IMR-90 (cell line): ENCODE measurements around the gene ERG. TPM values are rescaled to one million over a fixed set of nuclear protein-coding genes. Genes with fewer than 3 reads are reported as not detected.

ENCODE experiments used
- ATAC-seq: fragments of 200-7000 bp; cut with Tn5 transposase; 2 replicates; pipeline ENCODE4 v1.9.1; 2020; ENCODE audit warnings: low read depth, mild to moderate bottlenecking, moderate library complexity
- BruUV-seq: library from RNA; stranded (reverse); fragments of 400-500 nt; replicated peaks from 2 replicates; lab custom pipeline; 2021; lab: Mats Ljungman, UMichigan
- CTCF ChIA-PET: fragments of 300-600 bp; formaldehyde crosslinking; extraction: SDS; loops from one replicate; lab custom pipeline; 2021; ENCODE audit warnings: antibody characterized with exemption; lab: Yijun Ruan, JAX
- POLR2A ChIA-PET: fragments of 300-600 bp; sonication (Branson Sonifier 250); formaldehyde crosslinking; loops from one replicate; lab custom pipeline; 2022; ENCODE audit warnings: antibody characterized with exemption; ENCODE audit not compliant: unreplicated experiment; lab: Charles Lee
- DNase-seq: peaks from one replicate; pipeline ENCODE4 v3.0.0; 2013
- H2AFZ ChIP-seq: replicated peaks from 2 replicates; pipeline ENCODE3; 2013; ENCODE audit warnings: low read length, mild to moderate bottlenecking; ENCODE audit not compliant: poor library complexity
- H2AK5ac ChIP-seq: 2 replicates; pipeline ENCODE4 v1.6.1; 2013; ENCODE audit warnings: low read depth, low read length, inconsistent platforms
- H2AK9ac ChIP-seq: replicated peaks from 2 replicates; pipeline ENCODE3; 2013; ENCODE audit warnings: mild to moderate bottlenecking, low read depth, low read length, moderate library complexity; ENCODE audit not compliant: poor library complexity
- H2BK120ac ChIP-seq: 2 replicates; pipeline ENCODE4 v1.6.1; 2013; ENCODE audit warnings: low read depth, low read length, inconsistent platforms
- H2BK15ac ChIP-seq: 3 replicates; pipeline ENCODE4 v1.6.1; 2013; ENCODE audit warnings: low read depth, low read length, inconsistent platforms
- H2BK20ac ChIP-seq: 2 replicates; pipeline ENCODE4 v1.6.1; 2013; ENCODE audit warnings: low read depth, mild to moderate bottlenecking, inconsistent platforms, low read length, moderate library complexity
- H2BK5ac ChIP-seq: 2 replicates; pipeline ENCODE4 v1.6.1; 2013; ENCODE audit warnings: mild to moderate bottlenecking, low read depth, low read length, inconsistent platforms; ENCODE audit not compliant: poor library complexity, severe bottlenecking
- H3K14ac ChIP-seq: replicated peaks from 2 replicates; pipeline ENCODE4 v1.6.1; 2013; ENCODE audit warnings: low read depth, low read length, inconsistent platforms
- H3K18ac ChIP-seq: 2 replicates; pipeline ENCODE4 v1.6.1; 2013; ENCODE audit warnings: low read depth, low read length, control low read depth
- H3K23ac ChIP-seq: 2 replicates; pipeline ENCODE4 v1.6.1; 2013; ENCODE audit warnings: low read depth, low read length, inconsistent platforms
- H3K27ac ChIP-seq: 2 replicates; pipeline ENCODE4 v1.5.1; 2013; ENCODE audit warnings: mild to moderate bottlenecking, control low read depth, low read length; ENCODE audit not compliant: insufficient read depth
- H3K27me3 ChIP-seq: 2 replicates; pipeline ENCODE4 v1.6.1; 2013; ENCODE audit warnings: low read length; ENCODE audit not compliant: control insufficient read depth, insufficient read depth
- H3K36me3 ChIP-seq: 2 replicates; pipeline ENCODE4 v1.6.1; 2013; ENCODE audit warnings: low read length, mixed read lengths; ENCODE audit not compliant: control insufficient read depth, insufficient read depth
- H3K4ac ChIP-seq: 2 replicates; pipeline ENCODE4 v1.6.1; 2013; ENCODE audit warnings: low read depth, low read length, inconsistent platforms
- H3K4me1 ChIP-seq: 2 replicates; pipeline ENCODE4 v1.6.1; 2013; ENCODE audit warnings: low read length, mixed read lengths; ENCODE audit not compliant: control insufficient read depth, insufficient read depth
- H3K4me2 ChIP-seq: 2 replicates; pipeline ENCODE4 v1.6.1; 2013; ENCODE audit warnings: low read depth, mild to moderate bottlenecking, control low read depth, low read length, moderate library complexity
- H3K4me3 ChIP-seq: 2 replicates; pipeline ENCODE4 v1.5.1; 2013; ENCODE audit warnings: low read depth, mild to moderate bottlenecking, control low read depth, low read length, moderate library complexity; ENCODE audit not compliant: insufficient read depth
- H3K56ac ChIP-seq: 2 replicates; pipeline ENCODE4 v1.6.1; 2013; ENCODE audit warnings: low read length, inconsistent platforms; ENCODE audit not compliant: insufficient read depth; ENCODE audit errors: extremely low read depth
- H3K79me1 ChIP-seq, 2 experiments: 2 replicates each; pipeline ENCODE4 v1.6.1; 2013; ENCODE audit warnings: low read length in 2 of 2, inconsistent platforms in 1 of 2, low read depth in 1 of 2
- H3K9ac ChIP-seq: 2 replicates; pipeline ENCODE4 v1.6.1; 2013; ENCODE audit warnings: low read depth, low read length, control low read depth
- H3K9me1 ChIP-seq: 2 replicates; pipeline ENCODE4 v1.6.1; 2013; ENCODE audit warnings: low read length, inconsistent platforms; ENCODE audit not compliant: insufficient read depth
- H3K9me3 ChIP-seq: 2 replicates; pipeline ENCODE4 v1.6.1; 2013; ENCODE audit warnings: low read length; ENCODE audit not compliant: control insufficient read depth, insufficient read depth
- H4K20me1 ChIP-seq: 2 replicates; pipeline ENCODE4 v1.6.1; 2013; ENCODE audit warnings: low read length, inconsistent platforms; ENCODE audit not compliant: insufficient read depth
- H4K5ac ChIP-seq: 2 replicates; pipeline ENCODE4 v1.6.1; 2013; ENCODE audit warnings: mild to moderate bottlenecking, low read depth, low read length, control low read depth
- H4K8ac ChIP-seq, 2 experiments: 2 replicates each; pipeline ENCODE4 v1.6.1; 2013; ENCODE audit warnings: low read depth in 2 of 2, low read length in 2 of 2, control low read depth in 1 of 2, inconsistent platforms in 1 of 2
- H4K91ac ChIP-seq: 2 replicates; pipeline ENCODE4 v1.6.1; 2013; ENCODE audit warnings: low read depth, low read length, inconsistent platforms; ENCODE audit not compliant: insufficient read depth
- MAFK ChIP-seq: IDR thresholded peaks from 2 replicates; pipeline ENCODE4 v1.6.1; 2012; ENCODE audit warnings: low read depth, low read length, improper control_type of control experiment
- MAZ ChIP-seq: IDR thresholded peaks from 2 replicates; pipeline ENCODE4 v1.6.1; 2012; ENCODE audit warnings: low read depth, mild to moderate bottlenecking, low read length, improper control_type of control experiment, moderate library complexity, borderline replicate concordance
- NFE2L2 ChIP-seq: fragments of 150-350 bp; IDR thresholded peaks from 2 replicates; pipeline ENCODE4 v1.6.1; 2016; ENCODE audit warnings: low read depth, mild to moderate bottlenecking, low read length
- WGBS, 2 experiments: methylation state at CpG; one replicate each; pipeline versions ENCODE4 v1.1.5 to v1.1.7; 2013; ENCODE audit warnings: missing lambda C conversion rate in 2 of 2; ENCODE audit not compliant: insufficient read length in 1 of 2; ENCODE audit errors: extremely low coverage in 2 of 2; 5-methylcytosine and 5-hydroxymethylcytosine counted together
- dilution Hi-C: fragments of 300-500 bp; cut with HindIII; formaldehyde crosslinking; loops from one replicate; pipeline ENCODE4 v1.14.3; 2018; ENCODE audit warnings: low sequenced_read_pairs; ENCODE audit not compliant: unreplicated experiment
- in situ Hi-C: fragments of 300-500 bp; cut with MboI; formaldehyde crosslinking; loops from 3 replicates; pipeline ENCODE4 v1.14.3; 2019; ENCODE audit warnings: low sequenced_read_pairs, inconsistent platforms, mixed read lengths
- intact Hi-C: fragments of 100-400 bp; cut with micrococcal nuclease; formaldehyde crosslinking; loops from 2 replicates; pipeline ENCODE4 v1.10.0; 2022
- polyA plus RNA-seq, 3 experiments: library from polyadenylated mRNA; depleted of rRNA; stranded (reverse); fragments of >200 nt; gene quantifications; 2 replicates each; pipeline ENCODE4 v1.2.3, GENCODE V29; 2012; ENCODE audit warnings: low replicate concordance in 1 of 3
- total RNA-seq: library from RNA; depleted of rRNA; stranded (reverse); fragments of >200 nt; gene quantifications from 2 replicates; pipeline ENCODE4 v1.2.3, GENCODE V29; 2012

The ERG gene
- total and polyA plus RNA-seq, 2 of the 4 experiments (the other 2 are of a cell fraction) = not detected

DNA sequence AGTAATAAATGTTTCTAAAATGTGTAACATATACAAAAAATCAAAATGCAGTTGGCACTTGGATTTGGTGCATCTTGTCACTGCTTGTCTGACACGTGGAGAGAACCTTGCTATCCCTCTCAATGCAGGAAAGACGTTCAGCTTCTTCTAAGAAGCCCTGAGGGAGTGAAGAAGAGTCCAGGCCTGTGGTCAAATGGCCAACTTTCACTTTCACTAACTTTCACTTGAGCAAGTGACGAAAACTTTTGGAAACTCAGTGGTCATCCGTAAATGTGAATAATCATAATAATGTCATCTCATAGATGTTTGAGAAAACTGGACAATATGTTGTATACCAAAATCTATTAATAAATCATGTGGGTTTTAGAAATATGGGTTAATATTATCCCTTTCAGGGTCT is 61.9 kb downstream of the ERG start:
- no peak overlapping the region for H2AFZ ChIP-seq
- no peak for ATAC-seq
- H2BK5ac ChIP-seq = no peak overlapping the region
- no peak overlapping the region for H4K5ac ChIP-seq
- no peak overlapping the region for H2AK9ac ChIP-seq
- no peaks in the 10 kb centered on the region for H3K27me3 ChIP-seq
- H3K4ac ChIP-seq = no peak overlapping the region
- no peak overlapping the region for H3K23ac ChIP-seq
- H3K9ac ChIP-seq = no peak overlapping the region
- no peak overlapping the region for H4K91ac ChIP-seq
- H2AK5ac ChIP-seq = no peak overlapping the region
- H3K56ac ChIP-seq = no peak overlapping the region
- H4K8ac ChIP-seq = no peak overlapping the region
- no peak overlapping the region for H2BK120ac ChIP-seq
- POLR2A ChIA-PET = no interaction called here
- TF ChIP-seq MAZ = no peak
- no peak for TF ChIP-seq NFE2L2
- TF ChIP-seq MAFK = no peak
- no peak overlapping the region for H3K4me3 ChIP-seq
- no CpG with 5 or more reads among the region's 4 CpGs for WGBS, 2 experiments
- H3K4me1 ChIP-seq = peaks cover 12% of the 10 kb centered on the region
- H2BK15ac ChIP-seq = no peak overlapping the region
- CTCF ChIA-PET = no interaction called here
- H4K20me1 ChIP-seq = no peaks in the 10 kb centered on the region
- no peak overlapping the region for H3K27ac ChIP-seq
- H3K36me3 ChIP-seq = no peaks in the 10 kb centered on the region
- no peaks in the 10 kb centered on the region for H3K9me3 ChIP-seq
- no peak overlapping the region for H3K18ac ChIP-seq
- no peak overlapping the region for H3K4me2 ChIP-seq
- no peak for DNase-seq
- H3K14ac ChIP-seq = no peak overlapping the region
- BruUV-seq = no TSS peak
- H3K79me1 ChIP-seq = no peaks in the 10 kb centered on the region
- in situ Hi-C loops (no loop called here), dilution Hi-C loops (no loop called here), intact Hi-C loops (no loop called here)
- peaks cover 7% of the 10 kb centered on the region; the same call in 1 of the 2 replicates for H3K9me1 ChIP-seq
- H2BK20ac ChIP-seq = no peak overlapping the region; the same call in 1 of the 2 replicates
